Keratinocyte (primary cell): ENCODE results near the gene RTP3. TPM values are rescaled to one million over a fixed set of nuclear protein-coding genes. Genes with fewer than 3 reads are reported as not detected.

Source experiments
- DNase-seq: peaks from one replicate; pipeline ENCODE4 v3.0.0-alpha.2; 2011; ENCODE audit warnings: low read depth, missing footprints, low spot score
- FAIRE-seq: peaks from 2 replicates; lab custom pipeline; 2011; peaks lifted over from hg19 to GRCh38; lab: Jason Lieb, UNC
- H2AFZ ChIP-seq: 2 replicates; pipeline ENCODE4 v1.6.0; 2012; ENCODE audit warnings: low read length, control low read depth, inconsistent platforms; ENCODE audit not compliant: control insufficient read depth
- H3K27ac ChIP-seq: 2 replicates; pipeline ENCODE4 v1.5.1; 2011; ENCODE audit warnings: low read length; ENCODE audit not compliant: control insufficient read depth, insufficient read depth
- H3K27me3 ChIP-seq: 3 replicates; pipeline ENCODE4 v1.6.0; 2011; ENCODE audit warnings: low read length; ENCODE audit not compliant: control insufficient read depth, insufficient read depth; ENCODE audit errors: extremely low read depth
- H3K36me3 ChIP-seq, 2 experiments: 2 replicates in 1 of 2; 3 replicates in 1 of 2; pipeline ENCODE4 v1.5.1; 2011; ENCODE audit warnings: low read length in 2 of 2, mild to moderate bottlenecking in 1 of 2; ENCODE audit not compliant: control insufficient read depth in 2 of 2, insufficient read depth in 2 of 2; ENCODE audit errors: extremely low read depth in 1 of 2
- H3K4me1 ChIP-seq: 3 replicates; pipeline ENCODE4 v1.5.1; 2011; ENCODE audit warnings: low read length; ENCODE audit not compliant: control insufficient read depth, insufficient read depth; ENCODE audit errors: extremely low read depth
- H3K4me2 ChIP-seq: 3 replicates; pipeline ENCODE4 v1.6.0; 2011; ENCODE audit warnings: low read depth, low read length; ENCODE audit not compliant: control insufficient read depth, insufficient read depth; ENCODE audit errors: extremely low read depth
- H3K4me3 ChIP-seq, 3 experiments: fragments of 200-600 bp in 1 of 3; sonication (generic) in 1 of 3; 2 replicates in 2 of 3; 3 replicates in 1 of 3; pipeline ENCODE4 v1.5.1; 2011 to 2016; ENCODE audit warnings: low read length in 3 of 3, mild to moderate bottlenecking in 3 of 3, control low read depth in 2 of 3, inconsistent platforms in 1 of 3, low read depth in 1 of 3, mixed read lengths in 1 of 3, mixed run types in 1 of 3, moderate library complexity in 1 of 3; ENCODE audit not compliant: control insufficient read depth in 2 of 3, insufficient read depth in 2 of 3; ENCODE audit errors: extremely low read depth in 1 of 3
- H3K79me2 ChIP-seq: 2 replicates; pipeline ENCODE4 v1.6.0; 2012; ENCODE audit warnings: low read length; ENCODE audit not compliant: control insufficient read depth, insufficient read depth
- H3K9ac ChIP-seq: 3 replicates; pipeline ENCODE4 v1.6.0; 2011; ENCODE audit warnings: low read length; ENCODE audit not compliant: control insufficient read depth, insufficient read depth; ENCODE audit errors: extremely low read depth
- H3K9me1 ChIP-seq: 3 replicates; pipeline ENCODE4 v1.6.0; 2011; ENCODE audit warnings: low read length; ENCODE audit not compliant: control insufficient read depth, insufficient read depth; ENCODE audit errors: extremely low read depth
- H3K9me3 ChIP-seq: 2 replicates; pipeline ENCODE4 v1.5.1; 2012; ENCODE audit warnings: low read depth, low read length; ENCODE audit not compliant: control insufficient read depth
- H4K20me1 ChIP-seq: 3 replicates; pipeline ENCODE4 v1.6.0; 2011; ENCODE audit warnings: low read length; ENCODE audit not compliant: control insufficient read depth, insufficient read depth; ENCODE audit errors: extremely low read depth
- EZH2 ChIP-seq: IDR thresholded peaks from one replicate; pipeline ENCODE4 v1.6.1; 2012; ENCODE audit warnings: inconsistent platforms, mild to moderate bottlenecking, low read length, moderate library complexity
- dilution Hi-C: fragments of 300-500 bp; cut with MboI; formaldehyde crosslinking; loops from one replicate; pipeline ENCODE4 v1.7.0; 2020; ENCODE audit warnings: low sequenced_read_pairs; ENCODE audit not compliant: extremely low pct_ligation_motif_present
- polyA plus RNA-seq, 5 experiments: library from polyadenylated mRNA; depleted of rRNA in 3 of 5; stranded (reverse) in 3 of 5; stranded (forward) in 1 of 5; unstranded in 1 of 5; fragments of >200 nt; gene quantifications; 1 replicate in 1 of 5; 2 replicates in 3 of 5; 3 replicates in 1 of 5; pipeline versions ENCODE4 v1.2.1 to v1.2.3, GENCODE V29; 2011 to 2012; ENCODE audit warnings: missing spikeins in 2 of 5, low read depth in 1 of 5, low replicate concordance in 1 of 5
- TF ChIP-seq, protein P1 (sequence below), 3 experiments: IDR thresholded peaks in 1 of 3; conservative IDR thresholded peaks in 1 of 3; optimal IDR thresholded peaks in 1 of 3; 2 replicates in 2 of 3; 3 replicates in 1 of 3; pipeline versions ENCODE3 to v1.5.1; 2011; ENCODE audit warnings: low read length in 3 of 3, mild to moderate bottlenecking in 3 of 3, moderate library complexity in 2 of 3, control low read depth in 1 of 3, inconsistent platforms in 1 of 3; ENCODE audit not compliant: insufficient read depth in 2 of 3; ENCODE audit errors: extremely low read depth in 1 of 3

Gene RTP3
- polyA plus RNA-seq, 1 donor (not counting 4 experiments of a cell fraction or from before 2014, with no cell fraction given): not detected

DNA sequence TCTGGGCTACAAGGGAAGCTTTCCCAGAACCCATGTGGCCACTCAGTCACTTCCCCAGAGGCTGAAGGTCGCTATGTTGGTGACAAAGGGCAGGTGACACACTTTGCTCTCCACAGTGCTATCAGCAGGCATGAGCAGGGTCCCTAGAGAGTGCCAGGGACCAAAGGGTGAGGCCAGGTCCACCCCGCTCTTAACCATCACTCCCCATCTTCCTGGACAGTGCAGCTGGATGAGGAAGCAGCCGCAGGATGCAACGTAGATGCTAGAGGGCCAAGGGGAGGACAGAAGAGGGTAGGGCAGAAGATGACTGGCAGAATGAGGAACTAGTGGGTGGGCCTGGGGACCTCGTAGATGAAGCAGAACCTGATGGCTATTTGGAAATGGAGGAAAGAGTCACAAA is 19.4 kb upstream of the RTP3 start:
- Histone ChIP-seq H3K9me1 (no peaks in the 10 kb centered on the region), H3K27me3 (peaks cover 27% of the 10 kb centered on the region), H3K9ac (no peak overlapping the region), H2AFZ (no peak overlapping the region), H3K4me1 (peaks cover 7% of the 10 kb centered on the region), H3K9me3 (no peaks in the 10 kb centered on the region), H3K79me2 (no peaks in the 10 kb centered on the region), H4K20me1 (no peaks in the 10 kb centered on the region), H3K36me3 (no peaks in the 10 kb centered on the region), H3K4me2 (no peak overlapping the region), H3K27ac (no peak overlapping the region), H3K4me3 (no peak overlapping the region)
- no peak for FAIRE-seq
- dilution Hi-C loops: loop anchor here (25.0 kb wide), 1 partner anchor 159 kb away; no protein-coding TSS in a partner anchor
- no peak for TF ChIP-seq EZH2
- TF ChIP-seq, protein P1, sequence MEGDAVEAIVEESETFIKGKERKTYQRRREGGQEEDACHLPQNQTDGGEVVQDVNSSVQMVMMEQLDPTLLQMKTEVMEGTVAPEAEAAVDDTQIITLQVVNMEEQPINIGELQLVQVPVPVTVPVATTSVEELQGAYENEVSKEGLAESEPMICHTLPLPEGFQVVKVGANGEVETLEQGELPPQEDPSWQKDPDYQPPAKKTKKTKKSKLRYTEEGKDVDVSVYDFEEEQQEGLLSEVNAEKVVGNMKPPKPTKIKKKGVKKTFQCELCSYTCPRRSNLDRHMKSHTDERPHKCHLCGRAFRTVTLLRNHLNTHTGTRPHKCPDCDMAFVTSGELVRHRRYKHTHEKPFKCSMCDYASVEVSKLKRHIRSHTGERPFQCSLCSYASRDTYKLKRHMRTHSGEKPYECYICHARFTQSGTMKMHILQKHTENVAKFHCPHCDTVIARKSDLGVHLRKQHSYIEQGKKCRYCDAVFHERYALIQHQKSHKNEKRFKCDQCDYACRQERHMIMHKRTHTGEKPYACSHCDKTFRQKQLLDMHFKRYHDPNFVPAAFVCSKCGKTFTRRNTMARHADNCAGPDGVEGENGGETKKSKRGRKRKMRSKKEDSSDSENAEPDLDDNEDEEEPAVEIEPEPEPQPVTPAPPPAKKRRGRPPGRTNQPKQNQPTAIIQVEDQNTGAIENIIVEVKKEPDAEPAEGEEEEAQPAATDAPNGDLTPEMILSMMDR (optimal IDR thresholded peaks at IDR 0.05 in 1 of 3, IDR thresholded peaks at IDR 0.05 in 1 of 3, conservative IDR thresholded peaks at IDR 0.05 in 1 of 3; ENCODE audit: extremely low read depth in 1 of 3, insufficient read depth in 2 of 3, low read length in 3 of 3): no peak
- DNase-seq: no peak

DNA sequence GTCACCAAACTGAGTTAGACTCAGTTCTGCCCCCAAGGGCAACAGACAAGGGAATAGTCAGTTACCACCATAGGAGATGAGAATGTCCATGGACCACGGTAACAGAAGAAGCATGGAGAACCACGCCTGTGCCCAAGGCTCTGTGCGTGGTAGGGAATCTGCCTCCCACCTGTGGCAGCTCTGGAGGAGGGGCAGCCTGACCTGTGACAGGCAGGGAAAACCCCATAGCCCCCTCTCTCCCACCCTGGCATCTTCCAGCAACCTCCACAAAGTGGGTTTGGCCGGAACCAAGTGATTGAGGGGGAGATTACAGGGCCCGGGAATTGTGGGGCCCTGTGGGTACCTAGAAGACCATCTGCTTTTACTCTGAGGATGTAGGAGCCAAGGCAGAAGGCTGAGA is 18.8 kb upstream of the RTP3 start:
- no peaks in the 10 kb centered on the region for H3K9me1 ChIP-seq
- dilution Hi-C loops: loop anchor here (25.0 kb wide), 1 partner anchor 158 kb away; no protein-coding TSS in a partner anchor
- no peak for DNase-seq
- no peaks in the 10 kb centered on the region for H4K20me1 ChIP-seq
- FAIRE-seq: no peak
- TF ChIP-seq, protein P1 (optimal IDR thresholded peaks at IDR 0.05 in 1 of 3, IDR thresholded peaks at IDR 0.05 in 1 of 3, conservative IDR thresholded peaks at IDR 0.05 in 1 of 3; ENCODE audit: extremely low read depth in 1 of 3, insufficient read depth in 2 of 3, low read length in 3 of 3): no peak
- TF ChIP-seq EZH2: no peak
- peaks cover 27% of the 10 kb centered on the region for H3K27me3 ChIP-seq
- no peak overlapping the region for H3K27ac ChIP-seq
- no peaks in the 10 kb centered on the region for H3K79me2 ChIP-seq
- H3K4me1 ChIP-seq: peaks cover 9% of the 10 kb centered on the region
- no peaks in the 10 kb centered on the region for H3K9me3 ChIP-seq
- no peak overlapping the region for H3K4me3 ChIP-seq
- H3K4me2 ChIP-seq: no peak overlapping the region
- H2AFZ ChIP-seq: no peak overlapping the region
- H3K36me3 ChIP-seq: no peaks in the 10 kb centered on the region
- no peak overlapping the region for H3K9ac ChIP-seq
